Iris pigment epithelial cell (primary cell): ENCODE measurements around the gene MCEE.
"Not testable (repeated sequence)": the region's sequence is repeated elsewhere in the genome, so short reads cannot be mapped to it uniquely, and the experiment has no call there.

Experiments used
- DNase-seq: peaks from one replicate; pipeline ENCODE4 v3.0.0-alpha.2; 2011; ENCODE audit warnings: low read depth

The MCEE gene

GRCh38 chr2:71130152-71130904 is at the start of gene MCEE, which contains the start of gene MPHOSPH10:
Gene MCEE, minus strand, starts transcription at chr2:71130229. Its CDS starts 10 bp downstream, at chr2:71130219.
Gene MPHOSPH10, plus strand, starts transcription at chr2:71130634. Its CDS starts 32 bp downstream, at chr2:71130666.
- DNase-seq, result peak; percentile 94

- DNase-seq, result not testable (repeated sequence)
Measured at GRCh38 chr2:71178836-71179235, 48.8 kb upstream of the MCEE start.

- no peak for DNase-seq
Measured at GRCh38 chr2:71174207-71174606, 44.2 kb upstream of the MCEE start.

GRCh38 chr2:71173096-71173495 is 43.1 kb upstream of the MCEE start:
- DNase-seq, result no peak

GRCh38 chr2:71166812-71167211 is 36.8 kb upstream of the MCEE start:
- no peak for DNase-seq

- DNase-seq, result peak; percentile 18
Measured at GRCh38 chr2:71157124-71157793, 27.2 kb upstream of the MCEE start.

- peak; percentile 24 for DNase-seq
Measured at GRCh38 chr2:71156573-71156972, 26.5 kb upstream of the MCEE start.

GRCh38 chr2:71155846-71156245 is 25.8 kb upstream of the MCEE start:
- DNase-seq, result no peak

- DNase-seq, result peak; percentile 17
Measured at GRCh38 chr2:71154798-71155197, 24.8 kb upstream of the MCEE start.

GRCh38 chr2:71154279-71154678 is 24.2 kb upstream of the MCEE start:
- DNase-seq, result no peak

- no peak for DNase-seq
Measured at GRCh38 chr2:71153585-71154224, 23.7 kb upstream of the MCEE start.

- DNase-seq, result no peak
Measured at GRCh38 chr2:71151620-71152019, 21.6 kb upstream of the MCEE start.

GRCh38 chr2:71150082-71150816 is 20.2 kb upstream of the MCEE start:
- peak; percentile 24 for DNase-seq

GRCh38 chr2:71148506-71149063 is 18.6 kb upstream of the MCEE start:
- DNase-seq, result no peak

- DNase-seq, result no peak
Measured at GRCh38 chr2:71143782-71144181, 13.8 kb upstream of the MCEE start.

- no peak for DNase-seq
Measured at GRCh38 chr2:71136174-71136573, 6.1 kb upstream of the MCEE start.

GRCh38 chr2:71133603-71134002 is 3.6 kb upstream of the MCEE start:
- DNase-seq, result no peak

- DNase-seq, result not testable (repeated sequence)
Measured at GRCh38 chr2:71131387-71132166, 1.5 kb upstream of the MCEE start.

GRCh38 chr2:71130905-71131244 is 846 bp upstream of the MCEE start:
- peak; percentile 44 for DNase-seq

- no peak for DNase-seq
Measured at GRCh38 chr2:71129902-71130151, 202 bp downstream of the MCEE start.

- peak; percentile 18 for DNase-seq
Measured at GRCh38 chr2:71129114-71129901, 721 bp downstream of the MCEE start.
